Cerebellar nuclear complex (tissue), 1 donor: Measurements from ENCODE around the gene FNDC3B.

Experiments used
- DNase-seq, 2 experiments: peaks; one replicate each; lab custom pipeline; 2025; lab: John Stamatoyannopoulos, UW

The FNDC3B gene

DNA sequence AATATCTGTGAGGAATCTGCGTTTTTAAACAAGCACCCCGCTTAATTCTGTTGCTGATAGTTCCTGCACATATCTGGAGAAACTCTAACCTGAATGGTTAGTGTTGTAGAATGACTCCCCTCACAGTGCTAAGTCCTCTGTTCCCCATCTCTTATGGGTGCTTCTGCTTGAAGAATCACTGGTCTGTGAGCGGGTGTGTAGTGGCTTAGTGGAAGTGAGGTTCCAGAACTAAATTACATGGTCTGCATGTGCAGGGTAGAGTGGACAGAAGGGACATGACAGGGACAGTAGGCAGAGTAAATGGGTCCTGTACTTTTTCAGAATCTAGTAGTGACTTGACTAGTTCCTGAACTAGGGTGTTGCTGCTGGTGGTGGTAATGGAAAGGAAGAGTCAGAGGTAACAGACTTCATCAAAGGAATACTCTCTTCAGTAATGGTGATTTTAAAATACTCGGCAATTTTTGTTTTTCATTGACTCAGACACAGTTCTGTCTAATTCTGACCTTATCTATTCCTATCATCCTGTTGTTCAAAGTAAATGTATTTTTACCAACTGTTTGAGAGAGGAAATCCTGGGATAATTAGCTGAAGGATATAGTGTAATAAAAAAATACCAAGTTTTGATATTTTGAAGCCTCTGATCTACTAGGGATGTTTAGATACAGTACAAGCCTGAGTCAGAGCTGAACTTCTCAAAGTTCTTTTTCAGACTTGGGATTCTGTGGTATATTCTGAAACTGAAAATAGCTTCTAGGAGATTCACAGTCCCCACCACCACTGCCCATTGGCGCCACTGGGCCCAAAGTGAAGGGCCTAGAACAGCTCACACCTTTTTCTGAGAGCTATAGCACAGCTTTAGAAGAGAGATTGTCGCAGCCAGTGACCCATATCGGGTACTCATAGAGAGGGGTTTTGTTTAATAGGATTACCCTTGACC lies 55.5 kb downstream of the FNDC3B start:
- DNase-seq: no peak

- no peak for DNase-seq
These were observed 57.6 kb downstream of the FNDC3B start for GRCh38 chr3:172096881-172097420.

- DNase-seq: no peak
These were observed 58.2 kb downstream of the FNDC3B start for GRCh38 chr3:172097585-172097984.

GRCh38 chr3:172098698-172099494 lies 59.5 kb downstream of the FNDC3B start:
- no peak for DNase-seq

DNA sequence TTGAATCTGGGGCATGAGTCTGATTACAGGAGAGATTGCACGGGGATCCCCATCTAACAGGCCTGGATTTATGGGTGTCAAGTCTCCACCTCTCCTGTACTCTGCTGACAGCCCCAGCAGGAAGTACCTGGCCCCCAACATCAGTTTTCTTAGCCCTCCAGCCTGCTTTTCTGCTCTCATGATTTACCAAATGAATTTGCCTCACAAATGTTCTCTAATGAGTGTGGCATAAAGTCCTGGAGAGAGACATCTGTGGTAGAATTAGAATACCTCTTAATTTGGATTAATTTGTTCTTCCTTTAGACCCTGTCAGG lies 60.1 kb downstream of the FNDC3B start:
- no peak for DNase-seq

DNA sequence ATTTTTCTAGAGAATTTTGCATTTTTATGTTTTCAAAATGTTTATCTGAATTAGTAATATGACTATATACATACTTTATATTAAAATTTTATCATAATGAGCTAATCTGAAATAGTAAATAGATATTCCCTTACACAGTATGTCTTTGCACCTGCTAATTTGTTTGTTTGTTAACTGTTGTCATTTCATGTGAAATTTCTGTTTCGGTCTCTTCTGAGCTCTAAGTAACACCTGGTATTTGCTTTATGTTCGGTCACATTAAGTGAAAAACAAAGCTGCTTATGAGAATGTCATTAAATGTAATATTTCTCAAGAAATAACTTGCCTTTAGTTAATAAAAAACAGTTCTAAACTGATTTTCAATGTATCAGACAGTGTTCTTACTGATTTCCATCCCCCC lies 61.1 kb downstream of the FNDC3B start:
- DNase-seq: no peak

DNA sequence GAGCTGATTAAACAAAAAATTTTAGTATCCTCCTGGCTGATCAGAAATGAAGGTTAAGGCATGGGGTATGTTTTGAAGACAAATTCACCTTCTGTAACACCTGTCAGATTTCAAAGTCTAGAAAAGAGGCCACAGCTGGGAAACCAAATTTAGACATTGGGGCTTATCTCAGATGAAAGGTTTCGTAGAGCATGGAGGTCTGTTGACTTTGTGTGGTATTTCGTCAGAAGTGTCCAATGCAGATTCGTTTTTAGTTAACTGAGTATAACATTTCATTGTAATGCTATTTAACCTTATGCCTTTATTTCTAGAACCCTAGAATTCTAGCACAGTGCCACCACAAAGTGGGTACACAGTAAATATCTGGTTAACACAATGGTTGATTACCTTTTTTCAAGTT lies 61.7 kb downstream of the FNDC3B start:
- DNase-seq: no peak

DNA sequence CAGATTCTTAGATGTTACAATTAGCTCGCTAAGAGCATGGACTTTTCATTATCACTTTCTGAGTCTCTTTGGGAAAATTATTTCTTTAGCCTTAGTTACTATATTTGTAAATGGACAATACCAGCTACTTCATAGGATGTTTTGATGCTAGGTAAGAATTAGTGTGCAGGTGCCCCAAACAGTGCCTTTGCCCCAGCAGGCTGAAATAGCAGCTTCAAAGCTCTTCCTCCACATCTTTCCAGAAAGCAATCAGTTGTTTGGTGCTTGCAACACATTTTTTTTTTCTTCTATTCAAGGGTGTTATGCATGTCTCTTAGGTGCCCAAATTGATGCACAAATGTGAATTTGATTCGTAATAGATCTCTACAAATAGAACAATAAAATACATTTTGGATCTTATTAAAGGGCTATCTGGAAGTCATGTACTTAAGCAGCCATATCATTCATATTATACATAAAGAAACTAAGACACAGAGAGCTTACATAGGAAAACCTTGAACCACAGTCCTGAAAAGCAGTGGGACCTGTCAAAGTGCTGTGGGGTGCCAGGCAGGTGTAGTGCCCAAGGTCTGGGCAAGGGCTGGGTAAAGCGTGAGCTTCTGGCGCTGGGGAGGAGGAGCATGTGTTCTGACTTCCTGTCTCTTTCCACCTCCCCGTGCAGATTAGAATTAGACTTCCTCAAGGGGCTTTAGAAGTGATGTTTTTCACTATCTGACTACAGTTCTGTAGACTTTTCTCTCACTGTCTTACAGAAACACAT lies 62.9 kb downstream of the FNDC3B start:
- no peak for DNase-seq

GRCh38 chr3:172102883-172103310 lies 63.5 kb downstream of the FNDC3B start:
- DNase-seq: no peak

- DNase-seq: no peak
These were observed 64.3 kb downstream of the FNDC3B start for GRCh38 chr3:172103724-172104123.

GRCh38 chr3:172104471-172105072 lies 65.2 kb downstream of the FNDC3B start:
- no peak for DNase-seq

DNA sequence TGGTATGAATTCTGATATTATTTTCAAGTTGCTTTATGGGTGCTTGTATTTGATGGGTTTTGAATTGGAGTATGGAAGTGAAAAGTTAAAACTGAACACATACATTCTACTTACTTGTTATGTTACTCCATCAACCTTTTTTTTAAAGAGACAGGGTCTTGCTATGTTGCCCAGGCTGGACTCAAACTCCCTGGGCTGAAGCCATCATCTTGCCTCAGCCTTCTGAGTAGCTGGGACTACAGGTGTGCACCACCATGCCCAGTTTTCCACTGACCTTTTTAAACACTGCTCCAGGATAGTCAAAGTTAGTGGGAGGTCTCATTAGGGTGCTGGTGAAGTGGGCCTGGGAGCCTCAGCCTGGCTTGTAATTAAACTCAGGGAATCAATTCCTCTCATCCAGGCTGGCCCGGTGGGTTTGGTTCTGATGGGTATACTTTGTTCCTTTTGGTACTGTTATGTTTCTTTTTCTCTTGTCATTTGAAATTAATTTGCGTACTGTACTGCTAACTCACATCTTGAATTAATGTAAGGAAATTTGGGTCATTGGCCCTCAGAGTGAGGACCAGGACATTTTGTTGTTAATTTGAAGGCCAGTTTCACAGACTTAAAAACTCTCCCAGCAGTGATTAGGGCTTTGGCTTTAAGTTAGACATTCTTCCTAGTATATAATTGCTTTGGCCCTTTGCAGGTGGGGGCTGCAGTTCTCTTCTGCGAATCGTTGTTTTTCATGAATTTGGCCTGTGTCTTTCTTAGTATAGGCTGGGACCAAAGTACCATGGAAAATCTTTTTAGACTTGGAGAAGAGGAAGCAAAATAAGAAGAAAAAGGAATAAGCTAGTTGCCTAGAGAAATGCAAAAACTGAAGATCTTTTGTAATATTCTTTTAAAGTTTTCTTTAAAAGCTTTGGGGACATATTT lies 66.9 kb downstream of the FNDC3B start:
- DNase-seq: no peak

- no peak for DNase-seq
These were observed 67.6 kb downstream of the FNDC3B start for GRCh38 chr3:172106989-172107388.

GRCh38 chr3:172107403-172107802 lies 68.0 kb downstream of the FNDC3B start:
- no peak for DNase-seq

DNA sequence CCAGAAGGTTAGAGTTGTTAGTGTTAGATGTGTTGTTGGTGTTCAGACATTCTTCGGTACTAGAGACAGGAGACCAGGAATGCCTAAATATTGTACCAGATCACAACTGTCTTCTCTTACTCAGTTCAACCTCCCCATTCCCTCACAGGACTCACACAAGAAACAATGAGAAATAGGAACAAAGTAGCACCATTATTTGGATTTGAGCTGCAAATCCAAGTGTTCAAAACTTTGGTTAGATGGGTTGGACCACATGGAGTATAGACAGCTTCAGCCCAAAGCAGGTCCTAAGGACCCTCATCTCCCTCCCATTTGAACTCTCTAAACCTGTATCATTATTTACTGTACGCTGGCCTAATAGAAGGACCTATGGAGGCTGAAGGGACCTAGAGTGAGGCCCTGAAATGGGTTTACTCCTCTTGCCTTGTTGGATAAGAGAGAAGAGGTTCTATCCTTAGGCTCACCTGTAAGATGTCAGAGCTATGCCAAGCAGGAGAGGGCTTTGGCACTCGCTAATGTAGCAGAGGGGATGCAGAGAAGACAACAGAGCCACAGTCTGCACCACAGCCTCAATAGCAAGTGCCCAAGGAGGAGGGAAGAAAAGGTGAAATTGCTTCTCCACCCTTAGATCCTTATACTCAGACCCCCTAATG lies 70.9 kb downstream of the FNDC3B start:
- DNase-seq: no peak

DNA sequence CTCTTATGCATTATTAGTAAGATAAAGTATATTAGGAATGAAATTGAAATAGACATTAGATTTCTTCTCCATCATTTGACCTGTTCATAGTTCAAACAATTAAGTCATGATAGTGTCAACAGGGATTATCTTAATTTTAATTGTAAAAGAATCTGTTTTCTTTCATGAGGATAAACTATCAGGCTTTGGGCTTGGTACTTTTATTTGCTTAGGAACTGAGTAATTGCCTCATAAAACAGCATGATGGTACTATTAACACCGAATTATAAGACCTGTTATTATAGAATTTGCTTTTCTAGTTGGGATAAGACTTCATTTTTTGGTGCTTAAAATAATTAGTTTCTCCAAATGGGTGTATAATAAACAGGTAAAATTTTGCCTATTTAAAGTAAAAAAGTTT lies 71.8 kb downstream of the FNDC3B start:
- DNase-seq: no peak

GRCh38 chr3:172112078-172112733 lies 72.8 kb downstream of the FNDC3B start:
- DNase-seq: no peak

DNA sequence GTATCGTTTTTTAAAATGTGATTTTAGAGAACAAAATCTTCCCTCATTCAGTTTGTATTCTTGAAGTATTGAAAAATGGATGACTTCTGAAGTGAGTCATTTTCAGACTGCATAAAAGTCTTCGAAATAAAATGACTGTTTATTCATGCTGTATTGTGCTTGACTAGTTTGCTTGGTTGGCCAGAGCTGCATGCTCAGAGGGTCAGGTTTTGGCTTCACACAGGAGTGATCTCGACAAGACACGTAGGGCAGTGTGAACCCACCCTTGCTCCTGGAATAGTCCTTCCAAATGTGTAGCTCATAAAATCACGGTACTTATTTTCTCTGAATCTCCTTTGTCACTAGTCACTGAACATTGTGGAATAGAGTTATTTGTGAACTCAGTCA lies 73.3 kb downstream of the FNDC3B start:
- DNase-seq: no peak

DNA sequence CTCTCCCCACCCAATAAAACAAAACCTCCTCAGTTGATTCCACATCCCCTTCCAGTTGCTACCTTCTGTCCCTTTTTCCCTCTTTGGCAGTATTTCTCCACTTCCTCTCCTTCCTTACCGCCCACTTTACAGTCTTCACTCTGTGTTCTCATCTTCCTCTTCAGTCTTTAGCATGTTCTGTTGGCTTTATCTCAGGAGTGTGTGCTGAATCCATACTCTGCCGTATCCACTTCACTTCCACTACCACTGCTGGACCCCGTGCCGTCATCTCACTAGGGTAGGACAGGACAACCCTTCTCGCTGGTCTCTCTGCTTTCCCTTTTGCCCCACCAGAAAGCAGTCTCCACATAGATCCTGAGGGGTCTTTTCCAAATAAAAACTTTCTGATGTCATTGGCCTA lies 74.3 kb downstream of the FNDC3B start:
- DNase-seq: no peak

DNA sequence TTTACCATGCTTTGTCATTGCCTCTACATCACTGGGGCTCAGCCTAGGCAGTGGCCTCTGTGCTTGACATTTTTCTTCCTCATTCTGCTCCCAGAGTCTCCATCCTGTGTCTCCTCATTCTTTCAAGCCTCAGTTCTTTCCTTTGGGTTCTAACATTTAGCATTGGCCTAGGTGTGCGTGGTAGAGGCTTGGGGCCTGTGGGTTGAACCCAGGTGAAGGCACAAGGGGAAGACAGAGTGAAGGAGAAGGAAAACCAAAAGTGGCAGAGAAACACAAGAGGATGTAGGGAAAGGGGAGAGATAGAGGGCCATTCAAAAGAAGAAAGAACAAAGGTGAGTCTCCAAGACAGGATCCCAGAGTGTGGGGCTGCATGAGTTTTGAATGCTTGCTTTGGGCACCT lies 75.7 kb downstream of the FNDC3B start:
- no peak for DNase-seq
